ENCODE measurements around the gene ZBTB16.

The ZBTB16 gene

DNA sequence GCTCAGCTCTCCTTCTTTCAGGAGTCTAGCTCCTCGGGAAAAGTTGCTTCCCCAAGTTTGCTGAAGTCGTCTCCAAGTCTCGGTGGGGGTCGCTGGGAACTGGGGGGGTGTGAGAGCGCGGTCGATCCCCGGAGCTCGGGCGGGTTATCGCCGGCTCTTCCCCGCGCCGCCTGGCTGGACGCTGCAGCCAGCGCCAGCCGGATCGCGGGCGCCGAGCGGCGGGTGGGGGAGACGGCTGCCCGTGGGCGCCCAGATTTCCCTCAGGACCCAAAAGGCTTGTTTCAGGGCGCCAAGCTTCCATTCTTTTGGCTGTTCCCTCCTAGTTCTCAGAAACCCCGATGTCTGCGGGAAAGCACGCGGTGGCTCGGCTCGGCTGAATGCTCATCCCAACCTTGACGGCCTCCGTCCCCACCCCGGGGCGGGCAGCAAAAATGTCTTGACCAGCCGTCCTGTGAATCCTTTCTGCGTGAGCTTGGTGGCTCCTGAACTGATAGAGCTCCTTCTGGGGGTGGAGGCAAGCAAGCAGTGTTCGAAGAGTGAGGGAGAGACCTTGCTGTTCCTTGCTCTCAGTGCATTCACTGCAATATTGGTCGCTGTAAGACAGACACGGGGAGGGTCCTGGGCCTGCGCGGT lies 1.7 kb downstream of the ZBTB16 start (continued):
- TF ChIP-seq ZBTB44 (tag by site-specific recombination; IDR thresholded peaks at IDR 0.05): peak; percentile 35; the same call in 1 of the 2 replicates
- TF ChIP-seq ZBTB7A (tag by site-specific recombination; IDR thresholded peaks at IDR 0.05; ENCODE audit: low read depth): no peak
- TF ChIP-seq ZNF341 (tag by site-specific recombination; IDR thresholded peaks at IDR 0.05; ENCODE audit: low read depth): peak; percentile 99
- no peak for TF ChIP-seq ZNF221 (tag by site-specific recombination; IDR thresholded peaks at IDR 0.05; ENCODE audit: borderline replicate concordance)

GRCh38 chr11:114061681-114062049 lies 2.2 kb downstream of the ZBTB16 start:
- ChIA-PET POLR2A (interaction anchor here (1.5 to 1.8 kb wide), 2 partner anchors 99 to 136 kb away, joined by 7 to 8 read pairs; no protein-coding TSS in a partner anchor), CTCF (interaction anchor here (1.4 to 1.7 kb wide), 2 partner anchors 17 to 200 kb away, joined by 4 to 13 read pairs; no protein-coding TSS in a partner anchor)
- TF ChIP-seq ZNF155 (tag by site-specific recombination; IDR thresholded peaks at IDR 0.05): no peak
- TF ChIP-seq, protein P1, sequence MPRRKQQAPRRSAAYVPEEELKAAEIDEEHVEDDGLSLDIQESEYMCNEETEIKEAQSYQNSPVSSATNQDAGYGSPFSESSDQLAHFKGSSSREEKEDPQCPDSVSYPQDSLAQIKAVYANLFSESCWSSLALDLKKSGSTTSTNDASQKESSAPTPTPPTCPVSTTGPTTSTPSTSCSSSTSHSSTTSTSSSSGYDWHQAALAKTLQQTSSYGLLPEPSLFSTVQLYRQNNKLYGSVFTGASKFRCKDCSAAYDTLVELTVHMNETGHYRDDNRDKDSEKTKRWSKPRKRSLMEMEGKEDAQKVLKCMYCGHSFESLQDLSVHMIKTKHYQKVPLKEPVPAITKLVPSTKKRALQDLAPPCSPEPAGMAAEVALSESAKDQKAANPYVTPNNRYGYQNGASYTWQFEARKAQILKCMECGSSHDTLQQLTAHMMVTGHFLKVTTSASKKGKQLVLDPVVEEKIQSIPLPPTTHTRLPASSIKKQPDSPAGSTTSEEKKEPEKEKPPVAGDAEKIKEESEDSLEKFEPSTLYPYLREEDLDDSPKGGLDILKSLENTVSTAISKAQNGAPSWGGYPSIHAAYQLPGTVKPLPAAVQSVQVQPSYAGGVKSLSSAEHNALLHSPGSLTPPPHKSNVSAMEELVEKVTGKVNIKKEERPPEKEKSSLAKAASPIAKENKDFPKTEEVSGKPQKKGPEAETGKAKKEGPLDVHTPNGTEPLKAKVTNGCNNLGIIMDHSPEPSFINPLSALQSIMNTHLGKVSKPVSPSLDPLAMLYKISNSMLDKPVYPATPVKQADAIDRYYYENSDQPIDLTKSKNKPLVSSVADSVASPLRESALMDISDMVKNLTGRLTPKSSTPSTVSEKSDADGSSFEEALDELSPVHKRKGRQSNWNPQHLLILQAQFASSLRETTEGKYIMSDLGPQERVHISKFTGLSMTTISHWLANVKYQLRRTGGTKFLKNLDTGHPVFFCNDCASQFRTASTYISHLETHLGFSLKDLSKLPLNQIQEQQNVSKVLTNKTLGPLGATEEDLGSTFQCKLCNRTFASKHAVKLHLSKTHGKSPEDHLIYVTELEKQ (tag by site-specific recombination; IDR thresholded peaks at IDR 0.05; ENCODE audit: borderline replicate concordance): no peak
- no peak for TF ChIP-seq ZNF747 (tag by site-specific recombination; IDR thresholded peaks at IDR 0.05)
- TF ChIP-seq ZBTB10 (tag by site-specific recombination; IDR thresholded peaks at IDR 0.05): no peak
- TF ChIP-seq, protein P2, sequence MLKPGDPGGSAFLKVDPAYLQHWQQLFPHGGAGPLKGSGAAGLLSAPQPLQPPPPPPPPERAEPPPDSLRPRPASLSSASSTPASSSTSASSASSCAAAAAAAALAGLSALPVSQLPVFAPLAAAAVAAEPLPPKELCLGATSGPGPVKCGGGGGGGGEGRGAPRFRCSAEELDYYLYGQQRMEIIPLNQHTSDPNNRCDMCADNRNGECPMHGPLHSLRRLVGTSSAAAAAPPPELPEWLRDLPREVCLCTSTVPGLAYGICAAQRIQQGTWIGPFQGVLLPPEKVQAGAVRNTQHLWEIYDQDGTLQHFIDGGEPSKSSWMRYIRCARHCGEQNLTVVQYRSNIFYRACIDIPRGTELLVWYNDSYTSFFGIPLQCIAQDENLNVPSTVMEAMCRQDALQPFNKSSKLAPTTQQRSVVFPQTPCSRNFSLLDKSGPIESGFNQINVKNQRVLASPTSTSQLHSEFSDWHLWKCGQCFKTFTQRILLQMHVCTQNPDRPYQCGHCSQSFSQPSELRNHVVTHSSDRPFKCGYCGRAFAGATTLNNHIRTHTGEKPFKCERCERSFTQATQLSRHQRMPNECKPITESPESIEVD (tag by site-specific recombination; IDR thresholded peaks at IDR 0.05): no peak
- TF ChIP-seq ZBTB1 (tag by site-specific recombination; IDR thresholded peaks at IDR 0.05): no peak
- TF ChIP-seq WT1 (tag by site-specific recombination; IDR thresholded peaks at IDR 0.05): no peak
- TF ChIP-seq ZNF596 (tag by site-specific recombination; IDR thresholded peaks at IDR 0.05): no peak
- TF ChIP-seq ZBTB17 (tag by site-specific recombination; IDR thresholded peaks at IDR 0.05): no peak
- Histone ChIP-seq H3K4me3 (ENCODE audit: low read depth, low read length) (no peak overlapping the region), H3K36me3 (ENCODE audit: control insufficient read depth in 2 of 2, insufficient read depth in 1 of 2, low read length in 2 of 2) (peaks cover 0 to 22% of the 10 kb centered on the region in 2 experiments; a peak in 1 of 3 replicates), H3K4me1 (ENCODE audit: control insufficient read depth, insufficient read depth, low read length) (no peaks in the 10 kb centered on the region; the same call in 1 of the 2 replicates), H3K9me3 (ENCODE audit: control insufficient read depth, insufficient read depth, low read depth, low read length) (no peaks in the 10 kb centered on the region), H3K27ac (ENCODE audit: extremely low read depth, low read depth, low read length) (peak overlapping the region; percentile 90; the same call in 1 of the 2 replicates)

All from HEK293 (cell line).